Putamen (tissue), 1 donor: ENCODE measurements around the gene CIB1.

Source experiments
- DNase-seq: peaks from one replicate; pipeline ENCODE4 v3.0.0-alpha.2; 2016; ENCODE audit warnings: low spot score

CIB1 gene

GRCh38 chr15:90214553-90215196, 19.1 kb downstream of the CIB1 start:
- no peak for DNase-seq

DNA sequence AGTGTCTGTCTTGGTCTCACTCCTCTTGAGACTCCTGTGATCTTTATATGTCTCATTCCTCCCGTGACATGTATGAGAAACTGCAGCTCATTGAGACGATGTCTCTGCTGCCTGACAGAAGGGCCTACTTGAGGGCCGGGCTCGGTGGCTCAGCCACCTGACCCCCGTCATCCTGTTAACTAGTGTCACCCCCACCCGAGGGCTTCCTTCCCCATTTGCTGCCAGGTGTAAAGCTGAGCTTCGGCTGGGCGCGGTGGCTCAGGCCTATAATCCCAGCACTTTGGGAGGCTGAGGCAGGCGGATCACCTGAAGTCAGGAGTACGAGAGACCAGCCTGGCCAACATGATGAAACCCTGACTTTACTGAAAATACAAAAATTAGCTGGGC, 19.9 kb downstream of the CIB1 start:
- no peak for DNase-seq

DNA sequence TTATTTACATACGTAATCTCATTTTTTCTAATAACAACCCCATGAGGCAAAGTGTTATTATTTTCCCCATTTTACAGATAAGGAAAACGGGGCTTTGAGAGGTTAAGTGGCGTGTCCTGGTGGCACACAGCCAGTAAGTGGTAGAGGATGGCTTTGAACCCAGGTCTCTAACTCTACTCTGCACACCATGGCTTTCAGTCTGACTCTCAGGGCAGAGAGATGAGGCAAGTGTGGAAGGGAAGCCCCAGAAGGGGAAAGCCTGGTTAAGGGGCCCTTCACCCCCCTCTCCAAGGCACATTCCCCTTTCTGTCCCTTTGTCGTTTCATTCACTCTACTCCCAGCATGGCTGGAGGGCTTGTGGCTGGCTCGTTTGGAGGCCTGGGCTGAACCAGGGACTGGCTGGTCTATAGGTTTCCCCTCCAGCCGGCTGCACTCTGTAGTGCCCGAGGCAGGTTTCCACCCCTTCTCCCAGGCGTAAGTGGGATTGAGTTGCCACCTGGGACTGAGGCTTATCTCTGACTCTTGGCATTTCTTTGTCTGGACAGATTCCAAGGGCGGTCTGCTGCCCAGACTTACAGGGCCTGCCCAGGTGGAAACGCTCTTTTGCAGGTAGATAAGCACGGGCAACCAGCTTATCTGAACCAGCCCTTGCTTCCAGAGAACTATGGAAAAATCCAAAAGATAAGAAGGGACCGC, 20.5 kb downstream of the CIB1 start:
- no peak for DNase-seq

DNA sequence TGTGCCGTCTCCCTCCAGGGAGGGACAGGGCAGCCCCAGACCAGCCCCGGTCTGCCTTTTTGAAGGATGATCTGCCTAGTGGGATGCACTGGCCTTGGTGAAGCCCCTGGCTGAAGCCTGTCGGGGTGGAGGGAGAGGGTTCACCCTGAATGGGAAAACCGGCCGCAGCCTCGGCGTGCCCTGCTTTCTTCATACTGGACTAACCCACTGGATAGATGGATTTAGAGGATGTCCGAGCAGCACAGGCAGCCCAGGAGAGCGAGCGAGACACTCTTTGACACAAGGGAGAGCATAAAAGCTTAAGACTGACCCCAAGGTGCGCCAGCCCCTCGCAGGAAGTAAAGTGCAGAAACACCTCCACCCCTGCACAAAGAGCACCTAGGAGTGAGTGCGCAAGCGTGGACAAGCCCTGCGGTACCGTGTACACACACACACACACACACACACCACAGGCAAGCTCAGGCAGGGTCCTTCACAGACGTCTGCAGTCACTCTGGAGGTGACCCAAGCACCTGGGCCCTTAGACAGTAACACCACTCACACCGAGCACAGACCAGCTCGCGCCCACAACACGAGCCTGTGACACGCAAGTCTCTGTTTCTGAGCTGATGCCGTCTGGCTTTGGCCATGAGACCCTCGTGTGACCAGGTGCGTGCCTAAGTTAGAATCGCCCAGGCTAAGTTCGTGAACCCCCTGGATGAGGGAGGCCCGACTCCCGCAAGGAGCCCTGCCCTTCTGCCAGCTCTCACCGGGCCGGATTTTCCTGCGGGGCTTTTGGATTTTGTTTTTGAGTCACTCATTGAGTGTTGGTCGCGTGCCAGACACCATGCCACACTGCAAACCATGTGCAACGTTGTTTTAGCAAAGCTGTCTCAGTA, 21.3 kb downstream of the CIB1 start:
- no peak for DNase-seq

GRCh38 chr15:90211440-90212143, 22.1 kb downstream of the CIB1 start:
- no peak for DNase-seq

DNA sequence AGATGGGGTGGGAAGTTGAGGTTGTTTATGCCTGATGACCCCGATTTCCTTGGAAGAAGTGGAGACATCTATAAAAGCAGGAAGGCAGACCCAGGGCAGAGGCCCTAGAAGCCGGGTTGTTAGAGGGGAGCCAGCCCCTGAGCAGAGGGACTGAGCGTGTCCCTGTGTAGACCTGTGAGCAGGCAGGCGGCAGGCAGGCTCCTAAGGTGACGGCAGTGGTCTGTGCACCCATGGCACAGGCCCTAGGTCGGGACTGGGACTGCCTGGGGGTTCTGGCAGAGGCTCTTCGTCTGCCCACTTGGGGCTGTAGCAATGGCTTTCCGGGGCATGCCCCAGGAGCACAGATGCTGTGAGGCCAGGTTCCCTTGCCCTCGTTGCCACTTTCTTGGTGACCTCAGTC, 22.7 kb downstream of the CIB1 start:
- no peak for DNase-seq

- no peak for DNase-seq
Observed at GRCh38 chr15:90210593-90210992, 23.1 kb downstream of the CIB1 start.

DNA sequence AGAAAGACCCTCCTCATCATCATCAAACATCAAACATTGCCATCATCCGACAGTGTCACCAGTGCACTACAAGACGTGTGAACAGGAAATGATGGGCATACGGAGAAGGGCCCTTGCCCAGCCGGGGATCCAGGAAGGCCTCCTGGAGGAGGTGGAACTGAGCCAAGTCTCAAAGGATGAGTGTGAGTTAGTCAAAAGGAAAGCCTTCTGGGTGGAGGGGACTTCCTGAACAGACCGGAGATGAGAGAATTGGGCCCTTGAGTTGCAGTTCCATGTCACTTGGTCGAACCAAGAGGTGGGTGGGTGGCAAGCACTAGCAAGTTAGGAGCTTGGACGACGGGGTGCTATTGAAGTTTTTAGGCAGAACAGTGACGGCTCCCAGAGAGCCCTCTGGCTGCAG, 24.1 kb downstream of the CIB1 start:
- no peak for DNase-seq

GRCh38 chr15:90208356-90208755, 25.4 kb downstream of the CIB1 start:
- no peak for DNase-seq

- DNase-seq = no peak
Observed at GRCh38 chr15:90207252-90207651, 26.5 kb downstream of the CIB1 start.

- DNase-seq = no peak
Observed at GRCh38 chr15:90205886-90206285, 27.9 kb downstream of the CIB1 start.

GRCh38 chr15:90205050-90205848, 28.5 kb downstream of the CIB1 start:
- no peak for DNase-seq

GRCh38 chr15:90203922-90204321, 29.8 kb downstream of the CIB1 start:
- no peak for DNase-seq

DNA sequence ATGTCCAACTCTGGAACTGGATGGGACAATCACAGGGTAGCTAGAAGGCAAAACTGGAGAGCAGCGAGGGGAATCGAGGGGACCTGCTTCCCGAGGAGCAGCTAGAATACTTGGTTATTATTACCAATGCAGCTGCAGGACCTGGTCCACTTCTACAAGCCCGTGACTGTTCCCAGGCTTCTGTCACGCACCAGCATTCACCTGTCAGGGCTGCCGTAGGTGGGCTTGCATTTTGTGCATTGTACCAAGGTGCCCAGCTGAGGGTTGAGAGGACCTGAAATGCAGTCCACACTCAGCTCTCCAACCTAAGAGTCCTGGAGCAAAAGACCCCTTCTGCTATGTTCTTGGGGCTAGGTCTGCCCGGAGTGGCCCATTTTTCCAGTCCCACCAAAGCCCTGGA, 30.3 kb downstream of the CIB1 start:
- DNase-seq = no peak

DNA sequence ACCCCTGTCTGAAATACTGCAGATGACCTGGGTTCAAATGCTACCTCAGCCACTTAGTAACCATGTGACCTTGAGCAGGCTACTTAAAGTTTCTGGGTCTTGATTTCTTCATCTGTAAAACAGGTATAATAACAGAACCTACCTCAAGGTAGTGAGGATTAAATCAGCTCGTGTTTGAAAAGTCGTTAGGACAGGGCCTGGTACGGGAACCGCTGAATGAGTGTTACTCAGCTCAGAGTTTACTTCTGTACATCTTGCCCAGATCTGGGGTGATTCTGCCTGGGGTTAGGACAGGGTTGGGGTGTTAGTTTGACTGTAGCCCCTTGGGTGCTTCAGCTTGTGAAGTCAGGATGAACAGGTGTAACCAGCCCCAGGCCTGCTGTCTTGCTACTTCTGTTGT, 30.8 kb downstream of the CIB1 start:
- DNase-seq = no peak

GRCh38 chr15:90201944-90202375, 31.8 kb downstream of the CIB1 start:
- DNase-seq = no peak

DNA sequence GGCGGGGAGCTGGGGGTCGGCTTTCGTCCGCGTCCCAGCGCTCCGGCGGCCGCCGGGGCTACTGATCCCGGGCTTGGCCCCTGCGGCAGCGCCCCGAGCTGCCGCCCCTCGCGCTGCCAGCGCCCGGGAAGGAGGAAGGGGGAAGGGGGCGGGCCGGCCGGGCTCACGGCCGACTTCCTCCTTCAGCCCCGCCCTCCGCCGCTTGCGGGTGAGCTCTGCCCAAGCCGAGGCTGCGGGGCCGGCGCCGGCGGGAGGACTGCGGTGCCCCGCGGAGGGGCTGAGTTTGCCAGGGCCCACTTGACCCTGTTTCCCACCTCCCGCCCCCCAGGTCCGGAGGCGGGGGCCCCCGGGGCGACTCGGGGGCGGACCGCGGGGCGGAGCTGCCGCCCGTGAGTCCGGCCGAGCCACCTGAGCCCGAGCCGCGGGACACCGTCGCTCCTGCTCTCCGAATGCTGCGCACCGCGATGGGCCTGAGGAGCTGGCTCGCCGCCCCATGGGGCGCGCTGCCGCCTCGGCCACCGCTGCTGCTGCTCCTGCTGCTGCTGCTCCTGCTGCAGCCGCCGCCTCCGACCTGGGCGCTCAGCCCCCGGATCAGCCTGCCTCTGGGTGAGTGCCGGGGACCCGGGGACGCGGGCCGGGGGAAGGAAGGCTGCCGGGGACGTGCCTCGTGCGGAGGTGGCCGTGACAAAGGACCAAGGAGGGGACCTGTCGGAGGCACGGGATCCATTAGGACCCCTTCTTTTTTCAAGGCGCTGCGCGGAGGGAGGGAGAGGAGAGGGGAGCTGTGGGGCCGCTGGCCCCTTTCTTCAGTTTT, 32.4 kb downstream of the CIB1 start, which contains the start of gene SEMA4B:
Gene SEMA4B (plus strand): TSS at position 201 of the 814 bp plus-strand sequence. CDS start 249 bp downstream, at position 450.
- DNase-seq = peak; percentile 52

GRCh38 chr15:90200534-90201129, 33.1 kb downstream of the CIB1 start:
- no peak for DNase-seq

- DNase-seq = no peak
Observed at GRCh38 chr15:90194655-90195054, 39.1 kb downstream of the CIB1 start.
